Tibial nerve (tissue), 4 donors: Measurements from ENCODE around the gene RHBDL2.
"Not testable (repeated sequence)": the region's sequence is repeated elsewhere in the genome, so short reads cannot be mapped to it uniquely, and the experiment has no call there.

Experiments used
- EP300 ChIP-seq, 2 donors: sonication (generic); formaldehyde crosslinking; IDR thresholded peaks; one replicate each; pipeline ENCODE4 v1.6.1; 2017; ENCODE audit warnings: antibody characterized with exemption in 2 of 2, mild to moderate bottlenecking in 1 of 2
- POLR2A ChIP-seq, 2 donors: fragments of 450-650 bp; IDR thresholded peaks; one replicate each; pipeline ENCODE4 v1.6.1; 2017; ENCODE audit warnings: antibody characterized with exemption in 2 of 2, mild to moderate bottlenecking in 2 of 2, moderate library complexity in 2 of 2
- TF ChIP-seq, protein P1 (sequence below), 5 experiments: fragments of 200-600 bp in 3 of 5; fragments of 450-650 bp in 2 of 5; sonication (generic) in 3 of 5; IDR thresholded peaks; one replicate each; pipeline ENCODE4 v1.5.1; 2016 to 2019; ENCODE audit warnings: antibody characterized with exemption in 5 of 5, mild to moderate bottlenecking in 3 of 5, moderate library complexity in 2 of 5

DNA sequence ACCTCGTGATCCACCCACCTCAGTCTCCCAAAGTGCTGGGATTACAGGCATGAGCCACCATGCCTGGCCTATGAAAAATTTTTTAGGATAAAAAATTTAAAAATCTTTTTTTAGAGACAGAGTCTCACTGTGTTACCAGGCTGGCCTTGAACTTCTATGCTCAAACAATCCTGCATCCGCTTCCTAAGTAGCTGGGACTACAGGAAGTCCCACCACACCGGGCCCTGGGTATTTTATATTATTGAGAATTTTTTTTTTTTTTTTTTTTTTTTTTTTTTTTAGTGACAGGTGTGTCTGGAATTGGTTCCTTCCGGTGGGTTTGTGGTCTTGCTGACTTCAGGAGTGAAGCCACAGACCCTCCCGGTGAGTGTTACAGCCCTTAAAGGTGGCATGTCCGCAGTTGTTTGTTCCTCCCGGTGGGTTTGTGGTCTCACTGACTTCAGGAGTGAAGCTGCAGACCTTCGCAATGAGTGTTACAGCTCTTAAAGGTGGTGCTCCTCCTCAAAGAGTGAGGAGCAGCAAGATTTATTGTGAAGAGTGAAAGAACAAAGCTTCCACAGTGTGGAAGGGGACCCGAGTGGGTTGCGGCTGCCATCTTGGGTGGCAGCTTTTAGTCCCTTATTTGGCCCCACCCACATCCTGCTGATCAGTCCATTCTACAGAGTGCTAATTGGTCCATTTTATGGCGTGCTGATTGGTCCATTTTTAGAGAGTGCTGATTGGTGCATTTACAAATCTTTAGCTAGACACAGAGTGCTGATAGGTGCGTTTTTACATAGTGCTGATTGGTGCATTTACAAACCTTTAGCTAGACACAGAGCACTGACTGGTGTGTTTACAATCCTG, 36.0 kb upstream of the RHBDL2 start:
- TF ChIP-seq POLR2A, EP300 (IDR thresholded peaks at IDR 0.05): not testable (repeated sequence)
- TF ChIP-seq, protein P1, sequence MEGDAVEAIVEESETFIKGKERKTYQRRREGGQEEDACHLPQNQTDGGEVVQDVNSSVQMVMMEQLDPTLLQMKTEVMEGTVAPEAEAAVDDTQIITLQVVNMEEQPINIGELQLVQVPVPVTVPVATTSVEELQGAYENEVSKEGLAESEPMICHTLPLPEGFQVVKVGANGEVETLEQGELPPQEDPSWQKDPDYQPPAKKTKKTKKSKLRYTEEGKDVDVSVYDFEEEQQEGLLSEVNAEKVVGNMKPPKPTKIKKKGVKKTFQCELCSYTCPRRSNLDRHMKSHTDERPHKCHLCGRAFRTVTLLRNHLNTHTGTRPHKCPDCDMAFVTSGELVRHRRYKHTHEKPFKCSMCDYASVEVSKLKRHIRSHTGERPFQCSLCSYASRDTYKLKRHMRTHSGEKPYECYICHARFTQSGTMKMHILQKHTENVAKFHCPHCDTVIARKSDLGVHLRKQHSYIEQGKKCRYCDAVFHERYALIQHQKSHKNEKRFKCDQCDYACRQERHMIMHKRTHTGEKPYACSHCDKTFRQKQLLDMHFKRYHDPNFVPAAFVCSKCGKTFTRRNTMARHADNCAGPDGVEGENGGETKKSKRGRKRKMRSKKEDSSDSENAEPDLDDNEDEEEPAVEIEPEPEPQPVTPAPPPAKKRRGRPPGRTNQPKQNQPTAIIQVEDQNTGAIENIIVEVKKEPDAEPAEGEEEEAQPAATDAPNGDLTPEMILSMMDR (IDR thresholded peaks at IDR 0.05) = not testable (repeated sequence)
